GM18520 (cell line): Measurements from ENCODE around the gene PEAR1.

Experiments used
- ATAC-seq: cut with Tn5 transposase; IDR thresholded peaks from one replicate; pipeline ENCODE4 v1.9.1; 2021; ENCODE audit not compliant: unreplicated experiment

Gene PEAR1

GRCh38 chr1:156893048-156893953 lies at the start of gene PEAR1:
Gene PEAR1 (plus strand): TSS chr1:156893718. CDS start chr1:156903927, 10,209 bp downstream.
- no peak for ATAC-seq

GRCh38 chr1:156844102-156844501 lies 49.4 kb upstream of the PEAR1 start:
- ATAC-seq = no peak

GRCh38 chr1:156844638-156845037 lies 48.9 kb upstream of the PEAR1 start:
- ATAC-seq = no peak

GRCh38 chr1:156845055-156845952 lies 48.2 kb upstream of the PEAR1 start:
- ATAC-seq = no peak

- no peak for ATAC-seq
These were observed 47.5 kb upstream of the PEAR1 start for GRCh38 chr1:156845953-156846545.

GRCh38 chr1:156846643-156847042 lies 46.9 kb upstream of the PEAR1 start:
- ATAC-seq = no peak

- ATAC-seq = no peak
These were observed 45.7 kb upstream of the PEAR1 start for GRCh38 chr1:156847591-156848460.

- no peak for ATAC-seq
These were observed 44.9 kb upstream of the PEAR1 start for GRCh38 chr1:156848461-156849150.

GRCh38 chr1:156849151-156849496 lies 44.4 kb upstream of the PEAR1 start:
- no peak for ATAC-seq

- ATAC-seq = no peak
These were observed 41.6 kb upstream of the PEAR1 start for GRCh38 chr1:156851779-156852417.

- ATAC-seq = no peak
These were observed 41.1 kb upstream of the PEAR1 start for GRCh38 chr1:156852418-156852874.

- ATAC-seq = no peak
These were observed 39.8 kb upstream of the PEAR1 start for GRCh38 chr1:156853761-156854160.

- ATAC-seq = no peak
These were observed 38.9 kb upstream of the PEAR1 start for GRCh38 chr1:156854634-156855033.

- no peak for ATAC-seq
These were observed 37.2 kb upstream of the PEAR1 start for GRCh38 chr1:156856282-156856785.

- no peak for ATAC-seq
These were observed 36.0 kb upstream of the PEAR1 start for GRCh38 chr1:156857532-156857931.

GRCh38 chr1:156858555-156858956 lies 35.0 kb upstream of the PEAR1 start:
- ATAC-seq = no peak

- ATAC-seq = no peak
These were observed 34.5 kb upstream of the PEAR1 start, which contains the start of gene INSRR for GRCh38 chr1:156858959-156859522. Gene INSRR (minus strand): TSS chr1:156859117. CDS start chr1:156858621, 496 bp downstream.

GRCh38 chr1:156859523-156860112 lies 33.9 kb upstream of the PEAR1 start:
- no peak for ATAC-seq
